ENCODE results near the gene AXIN1. TPM values are rescaled to one million over a fixed set of nuclear protein-coding genes. Genes with fewer than 3 reads are reported as not detected.

Gene AXIN1
- total RNA-seq, 1 experiment from 2014 or later = 42.0 TPM

- H3K36me3 ChIP-seq (ENCODE audit: low read depth) = no peaks in the 10 kb centered on the region
- TF ChIP-seq CTCF (conservative IDR thresholded peaks at IDR 0.05) (no peak), EZH2 (IDR thresholded peaks at IDR 0.05; ENCODE audit: low read depth) (no peak)
- no peaks in the 10 kb centered on the region for H3F3A ChIP-seq (ENCODE audit: insufficient read depth, low read depth)
- no peak for DNase-seq
- no peaks in the 10 kb centered on the region for H3K9me3 ChIP-seq (ENCODE audit: insufficient read depth, low read depth)
- no peak overlapping the region for H2AFZ ChIP-seq
- peaks cover 14% of the 10 kb centered on the region; the same call in 1 of the 2 replicates for H3K4me1 ChIP-seq (replicated peaks; ENCODE audit: insufficient read depth)
- ChIA-PET POLR2A (ENCODE audit: unreplicated experiment) (interaction anchor here (0.5 kb wide), 1 partner anchor 21 kb away, joined by 7 read pairs; no protein-coding TSS in a partner anchor), CTCF (no interaction called here)
- H3K4me2 ChIP-seq = no peak overlapping the region
- no peaks in the 10 kb centered on the region for H3K79me2 ChIP-seq (ENCODE audit: low read depth)
- intact Hi-C loops (cut with micrococcal nuclease; ENCODE audit: unreplicated experiment) = no loop called here
- BruUV-seq (replicated peaks) = no TSS peak
- no peaks in the 10 kb centered on the region for H4K20me1 ChIP-seq (ENCODE audit: insufficient read depth)
- no peaks in the 10 kb centered on the region for H3K27me3 ChIP-seq (ENCODE audit: insufficient read depth, low read depth)
- no peaks in the 10 kb centered on the region for H3K9me2 ChIP-seq (ENCODE audit: insufficient read depth)
- no peak overlapping the region for H3K27ac ChIP-seq
- no peak overlapping the region for H3K4me3 ChIP-seq
Observed at GRCh38 chr16:249431-249830, 103.1 kb downstream of the AXIN1 start.

GRCh38 chr16:247027-247426 is 105.5 kb downstream of the AXIN1 start:
- BruUV-seq (replicated peaks) = no TSS peak
- Histone ChIP-seq H3F3A (ENCODE audit: insufficient read depth, low read depth) (no peaks in the 10 kb centered on the region), H3K27ac (no peak overlapping the region), H4K20me1 (ENCODE audit: insufficient read depth) (no peaks in the 10 kb centered on the region), H3K27me3 (ENCODE audit: insufficient read depth, low read depth) (no peaks in the 10 kb centered on the region), H3K9me2 (ENCODE audit: insufficient read depth) (no peaks in the 10 kb centered on the region), H2AFZ (no peak overlapping the region), H3K79me2 (ENCODE audit: low read depth) (no peaks in the 10 kb centered on the region), H3K4me1 (replicated peaks; ENCODE audit: insufficient read depth) (peaks cover 14% of the 10 kb centered on the region; the same call in 1 of the 2 replicates), H3K4me3 (no peak overlapping the region), H3K9me3 (ENCODE audit: insufficient read depth, low read depth) (no peaks in the 10 kb centered on the region), H3K4me2 (no peak overlapping the region), H3K36me3 (ENCODE audit: low read depth) (no peaks in the 10 kb centered on the region)
- CTCF ChIA-PET = no interaction called here
- POLR2A ChIA-PET (ENCODE audit: unreplicated experiment) = no interaction called here
- intact Hi-C loops (cut with micrococcal nuclease; ENCODE audit: unreplicated experiment) = no loop called here
- TF ChIP-seq CTCF (conservative IDR thresholded peaks at IDR 0.05) (no peak), EZH2 (IDR thresholded peaks at IDR 0.05; ENCODE audit: low read depth) (no peak)
- DNase-seq = no peak

- Histone ChIP-seq H4K20me1 (ENCODE audit: insufficient read depth) (0 out of 2 replicates have a peak, but pooled peaks cover 3% of the 10 kb centered on the region), H3K27me3 (ENCODE audit: insufficient read depth, low read depth) (no peaks in the 10 kb centered on the region), H3K4me2 (no peak overlapping the region), H3F3A (ENCODE audit: insufficient read depth, low read depth) (no peaks in the 10 kb centered on the region), H3K4me1 (replicated peaks; ENCODE audit: insufficient read depth) (peaks cover 1% of the 10 kb centered on the region; the same call in 1 of the 2 replicates), H3K27ac (no peak overlapping the region), H3K79me2 (ENCODE audit: low read depth) (no peaks in the 10 kb centered on the region), H3K9me2 (ENCODE audit: insufficient read depth) (no peaks in the 10 kb centered on the region), H2AFZ (no peak overlapping the region), H3K9me3 (ENCODE audit: insufficient read depth, low read depth) (no peaks in the 10 kb centered on the region), H3K4me3 (no peak overlapping the region), H3K36me3 (ENCODE audit: low read depth) (no peaks in the 10 kb centered on the region)
- ChIA-PET CTCF (interaction anchor here (0.6 to 0.7 kb wide), 2 partner anchors 38 to 88 kb away, joined by 6 to 24 read pairs; no protein-coding TSS in a partner anchor), POLR2A (ENCODE audit: unreplicated experiment) (no interaction called here)
- no peak for DNase-seq
- no peak for TF ChIP-seq EZH2 (IDR thresholded peaks at IDR 0.05; ENCODE audit: low read depth)
- TF ChIP-seq CTCF (conservative IDR thresholded peaks at IDR 0.05) = no peak
- intact Hi-C loops (cut with micrococcal nuclease; ENCODE audit: unreplicated experiment) = no loop called here
- no TSS peak for BruUV-seq (replicated peaks)
Observed at GRCh38 chr16:245105-245504, 107.4 kb downstream of the AXIN1 start.

Measured in PC-9 (cell line).